KG1 (cell line): ENCODE measurements around the gene PAX5.

Experiments
- DNase-seq: peaks from one replicate; lab custom pipeline; 2025; lab: John Stamatoyannopoulos, UW

The PAX5 gene

GRCh38 chr9:36803961-36804360 is 230.1 kb downstream of the PAX5 start:
- no peak for DNase-seq

GRCh38 chr9:36802201-36802920 is 231.7 kb downstream of the PAX5 start:
- DNase-seq, result no peak

- no peak for DNase-seq
These were observed 233.6 kb downstream of the PAX5 start for GRCh38 chr9:36800455-36800854.

GRCh38 chr9:36798350-36799065 is 235.6 kb downstream of the PAX5 start:
- DNase-seq, result no peak

- no peak for DNase-seq
These were observed 236.4 kb downstream of the PAX5 start for GRCh38 chr9:36797471-36798220.

GRCh38 chr9:36796671-36797419 is 237.2 kb downstream of the PAX5 start:
- no peak for DNase-seq

- DNase-seq, result no peak
These were observed 239.6 kb downstream of the PAX5 start for GRCh38 chr9:36794461-36794860.

- DNase-seq, result no peak
These were observed 240.8 kb downstream of the PAX5 start for GRCh38 chr9:36793277-36793676.

- no peak for DNase-seq
These were observed 242.7 kb downstream of the PAX5 start for GRCh38 chr9:36791222-36791950.

- DNase-seq, result no peak
These were observed 244.2 kb downstream of the PAX5 start for GRCh38 chr9:36789886-36790285.

- no peak for DNase-seq
These were observed 245.5 kb downstream of the PAX5 start for GRCh38 chr9:36788534-36788933.

- no peak for DNase-seq
These were observed 246.4 kb downstream of the PAX5 start for GRCh38 chr9:36787709-36788108.
